ENCODE measurements around the gene SUN2. TPM values are rescaled to one million over a fixed set of nuclear protein-coding genes. Genes with fewer than 3 reads are reported as not detected.

The SUN2 gene
- total and polyA plus RNA-seq, 2 donors (not counting 1 experiment from before 2014, with no cell fraction given) = 224 to 305 TPM

GRCh38 chr22:38802671-38803121 lies 46.9 kb upstream of the SUN2 start:
- POLR2A ChIA-PET = interaction anchor here (0.6 to 0.7 kb wide), 2 partner anchors 13 to 308 kb away, joined by 5 to 7 read pairs; no protein-coding TSS in a partner anchor
- H3K27me3 ChIP-seq (replicated peaks in 1 of 4; ENCODE audit: control extremely low read depth in 1 of 4, control insufficient read depth in 3 of 4, insufficient read depth in 4 of 4, low read length in 3 of 4) = peaks cover 0 to 48% (median 13%) of the 10 kb centered on the region in 4 experiments
- H3K4me2 ChIP-seq (replicated peaks; ENCODE audit: low read depth, low read length, poor library complexity, severe bottlenecking) = no peak overlapping the region
- no peaks in the 10 kb centered on the region for H3K79me2 ChIP-seq (ENCODE audit: control insufficient read depth, insufficient read depth, low read length)
- Mint-ChIP-seq H3K27me3 (peaks cover 41% of the 10 kb centered on the region), H3K4me1 (no peaks in the 10 kb centered on the region), H3K4me3 (no peak overlapping the region), H3K9me3 (ENCODE audit: insufficient read depth) (peaks cover 4% of the 10 kb centered on the region), H3K27ac (no peak overlapping the region)
- TF ChIP-seq EZH2 (IDR thresholded peaks at IDR 0.05; ENCODE audit: borderline replicate concordance, insufficient read depth, low read depth, low read length, poor library complexity, severe bottlenecking) (no peak), CTCF (IDR thresholded peaks at IDR 0.05) (no peak)
- no peaks in the 10 kb centered on the region for H3K36me3 ChIP-seq (replicated peaks in 1 of 2; ENCODE audit: control extremely low read depth in 1 of 2, control insufficient read depth in 1 of 2, extremely low read depth in 1 of 2, insufficient read depth in 2 of 2, low read length in 1 of 2)
- H2AFZ ChIP-seq (ENCODE audit: insufficient read depth, low read depth, low read length, poor library complexity, severe bottlenecking) = no peak overlapping the region
- intact Hi-C loops (cut with micrococcal nuclease) = no loop called here
- ATAC-seq (ENCODE audit: low read depth) = no peak
- no peak overlapping the region for H3K9ac ChIP-seq (ENCODE audit: low read length)
- no peak overlapping the region for H3K27ac ChIP-seq (ENCODE audit: low read length in 2 of 2)
- DNase-seq = no peak
- peaks cover 0 to 10% (median 6%) of the 10 kb centered on the region in 3 donors for H3K9me3 ChIP-seq (ENCODE audit: control extremely low read depth in 1 of 3, control insufficient read depth in 2 of 3, insufficient read depth in 1 of 3, low read length in 2 of 3)
- CTCF ChIA-PET = no interaction called here
- no peak overlapping the region for H3K4me3 ChIP-seq (ENCODE audit: control extremely low read depth in 1 of 5, extremely low read depth in 1 of 5, insufficient read depth in 1 of 5, low read depth in 2 of 5, low read length in 4 of 5)
- no peaks in the 10 kb centered on the region for H3K4me1 ChIP-seq (ENCODE audit: control insufficient read depth in 2 of 2, insufficient read depth in 2 of 2, low read length in 2 of 2)
- no peaks in the 10 kb centered on the region for H4K20me1 ChIP-seq (ENCODE audit: control insufficient read depth, insufficient read depth, low read length, poor library complexity, severe bottlenecking)
- WGBS (ENCODE audit: insufficient coverage) = 70% methylated on average over 4 of the region's 10 CpGs

- intact Hi-C loops (cut with micrococcal nuclease) = no loop called here
- H3K27ac Mint-ChIP-seq = no peak overlapping the region
These were observed 43.6 kb upstream of the SUN2 start for GRCh38 chr22:38799265-38800002.

More at GRCh38 chr22:38799265-38800002, 43.6 kb upstream of the SUN2 start:
- H3K4me2 ChIP-seq (replicated peaks; ENCODE audit: low read depth, low read length, poor library complexity, severe bottlenecking) = no peak overlapping the region
- Mint-ChIP-seq H3K4me3 (no peak overlapping the region), H3K9me3 (ENCODE audit: insufficient read depth) (peaks cover 4% of the 10 kb centered on the region), H3K27me3 (peaks cover 48% of the 10 kb centered on the region), H3K4me1 (peaks cover 6% of the 10 kb centered on the region)
- H3K79me2 ChIP-seq (ENCODE audit: control insufficient read depth, insufficient read depth, low read length) = no peaks in the 10 kb centered on the region
- ATAC-seq (ENCODE audit: low read depth) (no peak), DNase-seq (no peak)
- no CpG with 5 or more reads among the region's 6 CpGs for WGBS (ENCODE audit: insufficient coverage)
- H3K27ac ChIP-seq (ENCODE audit: low read length in 2 of 2) = no peak overlapping the region
- H3K9ac ChIP-seq (ENCODE audit: low read length) = no peak overlapping the region
- H3K27me3 ChIP-seq (replicated peaks in 1 of 4; ENCODE audit: control extremely low read depth in 1 of 4, control insufficient read depth in 3 of 4, insufficient read depth in 4 of 4, low read length in 3 of 4) = peaks cover 0 to 58% (median 16%) of the 10 kb centered on the region in 4 experiments
- POLR2A ChIA-PET = no interaction called here
- CTCF ChIA-PET = interaction anchor here (1.1 kb wide), 1 partner anchor 69 kb away, joined by 3 read pairs; no protein-coding TSS in a partner anchor
- H3K9me3 ChIP-seq (ENCODE audit: control extremely low read depth in 1 of 3, control insufficient read depth in 2 of 3, insufficient read depth in 1 of 3, low read length in 2 of 3) = peaks cover 0 to 10% (median 6%) of the 10 kb centered on the region in 3 donors
- no peak overlapping the region for H3K4me3 ChIP-seq (ENCODE audit: control extremely low read depth in 1 of 5, extremely low read depth in 1 of 5, insufficient read depth in 1 of 5, low read depth in 2 of 5, low read length in 4 of 5)
- TF ChIP-seq CTCF (IDR thresholded peaks at IDR 0.05) (no peak), EZH2 (IDR thresholded peaks at IDR 0.05; ENCODE audit: borderline replicate concordance, insufficient read depth, low read depth, low read length, poor library complexity, severe bottlenecking) (no peak)
- no peaks in the 10 kb centered on the region for H3K36me3 ChIP-seq (replicated peaks in 1 of 2; ENCODE audit: control extremely low read depth in 1 of 2, control insufficient read depth in 1 of 2, extremely low read depth in 1 of 2, insufficient read depth in 2 of 2, low read length in 1 of 2)
- H2AFZ ChIP-seq (ENCODE audit: insufficient read depth, low read depth, low read length, poor library complexity, severe bottlenecking) = no peak overlapping the region
- no peaks in the 10 kb centered on the region for H4K20me1 ChIP-seq (ENCODE audit: control insufficient read depth, insufficient read depth, low read length, poor library complexity, severe bottlenecking)
- H3K4me1 ChIP-seq (ENCODE audit: control insufficient read depth in 2 of 2, insufficient read depth in 2 of 2, low read length in 2 of 2) = peaks cover 2 to 3% of the 10 kb centered on the region in 2 donors

Measured in B cell (primary cell).